ENCODE results near the gene BRPF3.

Gene BRPF3

GRCh38 chr6:36272234-36272633, 75.7 kb downstream of the BRPF3 start:
- DNase-seq = no peak

GRCh38 chr6:36273067-36273466, 76.5 kb downstream of the BRPF3 start:
- no peak for DNase-seq

GRCh38 chr6:36273802-36274514, 77.4 kb downstream of the BRPF3 start:
- DNase-seq = no peak

GRCh38 chr6:36276581-36277536, 80.3 kb downstream of the BRPF3 start:
- no peak for DNase-seq

GRCh38 chr6:36277946-36278470, 81.5 kb downstream of the BRPF3 start:
- DNase-seq = no peak

- no peak for DNase-seq
Observed at GRCh38 chr6:36280467-36280866, 83.9 kb downstream of the BRPF3 start.

- DNase-seq = no peak
Observed at GRCh38 chr6:36280983-36281382, 84.4 kb downstream of the BRPF3 start.

All from hippocampal formation (tissue), 2 donors.